ENCODE results near the gene AJM1.
"Not testable (repeated sequence)": the region's sequence is repeated elsewhere in the genome, so short reads cannot be mapped to it uniquely, and the experiment has no call there.

AJM1 gene
- 4.5 to 27.6 (median 18.4) reads per million in 4 experiments for total RNA-seq

DNA sequence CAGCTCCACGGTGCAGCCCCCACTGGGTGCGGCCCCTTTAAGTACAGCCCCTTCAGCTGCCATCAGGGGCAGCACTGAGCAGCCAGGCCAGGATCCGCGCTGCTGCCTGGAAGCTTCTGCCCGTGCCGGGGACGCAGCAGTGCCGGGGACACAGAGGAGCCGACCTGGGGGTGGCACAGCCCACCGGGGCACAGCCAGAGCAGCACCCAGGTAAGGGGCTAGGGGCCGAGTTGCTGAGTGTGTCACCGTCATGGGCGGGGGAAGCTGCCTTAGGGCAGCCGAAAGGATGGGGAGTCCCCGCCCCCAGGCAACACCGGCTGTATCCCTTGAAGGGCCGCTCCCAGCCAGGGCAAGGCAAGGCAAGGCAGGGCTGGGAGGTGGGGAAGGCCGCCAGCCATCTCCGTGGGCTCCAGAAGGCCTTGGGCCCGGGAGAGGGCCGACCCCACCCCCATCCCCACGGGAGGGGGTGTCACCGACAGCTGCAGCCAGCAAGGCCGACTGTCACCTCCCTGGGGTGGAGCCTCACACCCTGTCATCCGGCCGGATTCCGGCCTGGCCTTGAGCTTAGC lies at the start of gene AJM1:
Gene AJM1, plus strand, starts transcription at position 99 of the 569 bp plus-strand sequence. CDS start 1,937 bp downstream, outside the sequence.
- peak; percentile 63 for DNase-seq

DNA sequence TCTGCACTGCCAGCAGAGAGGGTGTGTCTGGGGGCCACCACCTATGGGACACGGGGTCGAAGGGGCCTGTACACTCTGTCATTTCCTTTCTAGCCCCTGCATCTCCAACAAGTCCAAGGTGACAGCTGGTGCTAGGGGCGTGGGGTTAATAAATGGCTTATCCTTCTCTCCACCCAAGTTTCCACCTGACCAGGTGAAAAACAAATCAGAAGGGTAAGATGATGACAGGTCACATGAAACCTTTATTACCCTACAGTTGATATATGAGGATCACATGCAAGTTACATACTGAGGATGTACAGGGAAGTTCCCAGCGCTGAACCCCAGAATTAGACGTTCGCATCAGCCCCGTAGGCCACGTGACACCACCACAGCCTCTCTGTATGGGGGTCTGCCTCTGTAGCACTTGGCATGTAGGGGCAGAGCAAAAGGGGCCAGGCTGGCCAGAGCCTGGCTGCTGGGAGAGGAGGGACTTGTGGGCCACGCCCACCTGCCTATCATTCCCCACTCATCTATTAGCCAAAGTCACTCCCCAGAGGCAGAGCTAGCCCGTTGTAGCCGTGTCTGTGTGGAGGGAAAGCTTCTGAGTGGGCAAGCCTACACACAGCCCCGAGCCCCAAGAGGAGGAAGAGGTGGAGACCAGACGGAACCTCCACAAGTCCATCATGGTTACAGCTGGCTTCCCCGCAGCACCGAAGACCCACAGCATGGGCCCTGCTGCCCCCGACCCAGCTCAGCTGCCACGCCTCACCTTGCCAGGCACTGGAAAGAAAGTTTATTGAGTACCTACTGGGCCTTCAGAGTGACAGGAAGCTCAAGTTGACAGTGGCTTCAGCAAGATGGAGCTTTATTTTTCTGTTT lies 49.0 kb upstream of the AJM1 start:
- no peak for DNase-seq

DNA sequence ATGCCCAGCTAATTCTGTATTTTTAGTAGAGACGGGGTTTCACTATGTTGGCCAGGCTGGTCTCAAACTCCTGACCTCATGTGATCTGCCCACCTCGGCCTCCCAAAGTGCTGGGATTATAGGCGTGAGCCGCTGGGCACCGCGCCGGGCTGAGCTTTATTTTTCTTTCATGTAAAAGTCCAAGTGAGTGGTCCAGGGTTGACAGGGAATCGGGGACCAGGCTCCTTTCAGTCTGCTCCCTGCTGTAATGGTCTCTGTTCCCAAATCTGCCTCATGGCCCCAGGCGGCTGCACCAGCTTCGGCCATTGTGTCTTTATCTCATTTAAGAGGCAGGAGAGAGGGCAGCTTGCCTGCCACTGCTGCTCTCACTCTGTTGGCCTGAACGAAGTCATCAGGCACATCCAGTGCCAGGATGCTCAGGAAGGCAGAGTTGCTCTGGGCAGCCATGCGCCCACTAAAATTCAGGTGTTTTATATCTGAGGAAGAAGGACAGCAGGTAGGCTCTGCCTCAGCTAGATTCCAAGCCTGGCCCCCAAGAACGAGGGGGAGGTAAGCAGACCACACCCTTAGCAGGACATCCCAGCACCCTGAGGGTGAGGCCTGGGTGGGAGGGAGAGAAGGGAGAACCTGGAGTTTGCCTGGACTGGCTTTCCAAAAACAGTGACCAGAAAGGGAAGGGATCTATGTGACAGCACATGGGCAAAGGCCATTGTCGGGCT lies 47.8 kb upstream of the AJM1 start:
- no peak for DNase-seq

DNA sequence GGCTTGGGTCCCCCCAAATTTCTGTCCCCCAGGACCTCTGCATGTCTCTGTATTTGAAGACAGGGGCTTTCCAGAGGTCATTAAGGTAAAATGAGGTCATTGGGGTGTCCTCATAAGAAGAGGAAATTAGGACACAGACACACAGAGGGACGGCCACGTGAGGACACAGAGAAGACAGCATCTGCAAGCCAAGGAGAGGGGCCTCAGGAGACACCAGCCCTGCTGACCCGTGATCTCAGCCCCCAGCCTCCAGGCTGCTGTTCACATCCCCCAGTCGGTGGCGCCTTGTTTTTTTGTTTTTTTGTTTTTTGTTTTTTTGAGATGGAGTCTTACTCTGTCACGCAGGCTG lies 47.3 kb upstream of the AJM1 start:
- DNase-seq, result no peak

DNA sequence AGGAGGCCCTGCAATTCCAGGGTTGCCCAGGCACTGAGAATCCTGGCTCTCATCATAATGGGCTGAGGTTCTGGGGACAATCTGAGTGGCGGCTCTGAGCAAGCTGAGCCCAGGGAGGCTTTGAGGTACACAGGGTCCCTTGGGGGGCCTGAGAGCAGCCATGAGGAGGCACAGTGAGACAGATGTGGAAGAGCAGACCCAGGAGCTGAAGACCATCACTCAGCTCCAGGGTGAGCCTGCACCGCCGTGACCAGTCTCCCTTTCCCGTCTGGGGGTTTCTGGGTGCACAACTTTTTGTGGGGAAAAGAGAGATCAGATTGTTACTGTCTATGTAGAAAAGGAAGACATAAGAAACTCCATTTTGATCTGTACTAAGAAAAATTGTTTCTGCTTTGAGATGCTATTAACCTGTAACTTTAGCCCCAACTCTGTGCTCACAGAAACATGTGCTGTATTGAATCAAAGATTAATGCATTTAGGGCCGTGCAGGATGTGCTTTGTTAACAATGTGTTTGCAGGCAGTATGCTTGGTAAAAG lies 46.0 kb upstream of the AJM1 start, which contains the start of gene CCDC183:
Gene CCDC183, plus strand, starts transcription at position 101 of the 537 bp plus-strand sequence. Its CDS starts 60 bp downstream, at position 161.
- DNase-seq, result no peak

DNA sequence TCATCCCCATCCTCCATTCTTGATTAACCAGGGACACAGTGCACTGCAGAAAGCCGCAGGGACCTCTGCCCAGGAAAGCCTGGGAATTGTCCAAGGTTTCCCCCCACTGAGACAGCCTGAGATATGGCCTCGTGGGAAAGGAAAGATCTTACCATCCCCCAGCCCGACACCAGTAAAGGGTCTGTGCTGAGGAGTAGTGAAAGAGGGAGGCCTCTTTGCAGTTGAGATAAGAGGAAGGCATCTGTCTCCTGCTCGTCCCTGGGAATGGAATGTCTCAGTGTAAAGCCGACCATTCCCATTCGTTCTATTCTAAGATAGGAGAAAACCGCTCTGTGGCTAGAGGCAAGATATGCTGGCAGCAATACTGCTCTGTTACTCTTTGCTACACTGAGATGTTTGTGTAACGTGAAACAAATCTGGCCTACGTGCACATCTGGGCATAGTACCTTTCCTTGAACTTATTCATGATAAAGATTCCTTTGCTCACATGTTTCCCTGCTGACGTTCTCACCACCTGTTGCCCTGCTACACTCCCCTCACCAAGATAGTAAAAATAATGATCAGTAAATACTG lies 45.4 kb upstream of the AJM1 start:
- DNase-seq, result not testable (repeated sequence)

DNA sequence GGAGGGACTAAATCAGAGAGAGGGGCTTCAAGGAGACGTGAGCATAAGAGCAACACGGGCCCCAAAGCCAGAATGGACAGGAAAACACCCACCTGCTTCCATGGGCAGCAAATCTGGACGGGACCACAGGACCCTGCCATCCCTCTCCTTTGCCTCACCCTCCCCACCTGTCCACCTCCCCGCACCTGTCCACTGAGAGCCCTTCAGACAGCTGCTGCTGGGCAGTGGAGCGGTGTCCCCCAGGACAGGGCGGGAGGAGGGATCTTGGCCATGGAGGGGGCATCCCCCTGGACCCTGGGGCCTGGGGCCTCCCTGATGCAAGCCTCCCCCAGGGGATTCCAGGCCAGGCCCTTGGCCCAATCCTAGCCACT lies 43.6 kb upstream of the AJM1 start:
- DNase-seq, result no peak

DNA sequence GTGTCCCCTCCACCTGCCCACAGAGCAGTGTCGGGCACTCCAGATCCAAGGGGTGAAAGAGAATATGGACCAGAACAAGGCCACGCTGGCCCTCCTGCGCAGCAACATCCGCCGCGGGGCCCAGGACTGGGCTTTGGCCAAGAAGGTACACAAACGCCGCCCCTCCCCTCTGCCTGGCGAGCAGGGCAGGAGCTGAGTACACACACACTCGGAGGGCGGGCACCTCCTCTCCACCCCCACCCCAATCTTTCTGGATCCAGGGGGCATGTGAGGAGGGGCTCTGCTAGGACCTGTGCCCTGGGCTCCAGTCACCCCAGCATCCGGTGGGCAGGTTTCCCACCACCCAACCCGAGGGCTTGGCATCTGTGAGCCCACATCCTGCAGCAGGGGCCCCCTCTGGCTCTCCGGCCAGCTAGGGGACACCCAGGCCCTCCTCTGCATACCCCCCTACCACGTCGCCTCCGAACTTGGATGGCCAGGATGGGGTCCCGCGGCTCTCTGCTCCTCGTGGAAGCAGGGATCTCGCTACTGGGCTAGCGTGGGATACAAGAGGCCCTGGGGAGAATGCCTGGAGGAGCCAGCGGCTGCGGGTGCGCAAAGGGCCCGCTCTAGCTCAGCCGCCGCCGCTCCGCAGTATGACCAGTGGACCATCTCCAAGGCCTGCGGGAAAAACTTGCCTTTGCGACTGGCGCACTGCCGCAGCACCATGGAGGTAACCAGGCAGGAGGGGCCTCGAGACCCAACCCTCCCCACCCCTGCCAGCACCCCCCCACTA lies 43.0 kb upstream of the AJM1 start:
- DNase-seq, result no peak

DNA sequence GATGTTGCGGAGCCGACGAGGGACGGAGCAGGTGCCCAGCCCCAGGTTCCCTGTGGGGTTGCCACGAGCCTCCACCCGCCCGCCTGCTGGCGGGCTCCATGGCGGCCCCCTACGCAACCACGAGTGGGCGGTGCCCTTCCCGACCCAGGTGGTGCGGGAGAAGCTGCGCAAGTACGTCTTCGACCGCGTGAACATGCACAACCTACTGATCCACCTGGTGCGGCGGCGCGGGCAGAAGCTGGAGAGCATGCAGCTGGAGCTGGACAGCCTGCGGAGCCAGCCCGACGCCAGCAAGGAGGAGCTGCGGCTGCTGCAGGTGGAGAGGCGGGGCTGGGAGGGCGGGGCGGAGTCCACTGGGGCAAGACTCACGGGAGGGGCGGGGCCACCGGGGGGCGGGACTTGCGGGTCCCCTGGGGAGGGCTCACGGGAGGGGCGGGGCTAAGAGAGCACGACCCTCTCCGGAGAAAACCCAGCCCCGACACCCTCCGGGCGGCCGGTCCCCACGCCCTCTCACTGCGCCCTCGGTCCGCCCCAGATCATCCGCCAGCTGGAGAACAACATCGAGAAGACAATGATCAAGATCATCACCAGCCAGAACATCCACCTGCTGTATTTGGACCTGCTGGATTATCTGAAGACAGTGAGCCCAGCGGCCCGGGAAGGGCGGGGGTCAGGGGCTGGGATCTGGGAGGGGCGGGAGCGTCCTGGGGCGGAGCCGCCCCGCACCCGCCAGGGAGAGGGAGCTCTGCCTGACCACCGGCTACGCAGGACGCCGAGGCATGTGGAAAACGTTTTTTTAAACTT lies 42.2 kb upstream of the AJM1 start:
- DNase-seq, result peak; percentile 94

DNA sequence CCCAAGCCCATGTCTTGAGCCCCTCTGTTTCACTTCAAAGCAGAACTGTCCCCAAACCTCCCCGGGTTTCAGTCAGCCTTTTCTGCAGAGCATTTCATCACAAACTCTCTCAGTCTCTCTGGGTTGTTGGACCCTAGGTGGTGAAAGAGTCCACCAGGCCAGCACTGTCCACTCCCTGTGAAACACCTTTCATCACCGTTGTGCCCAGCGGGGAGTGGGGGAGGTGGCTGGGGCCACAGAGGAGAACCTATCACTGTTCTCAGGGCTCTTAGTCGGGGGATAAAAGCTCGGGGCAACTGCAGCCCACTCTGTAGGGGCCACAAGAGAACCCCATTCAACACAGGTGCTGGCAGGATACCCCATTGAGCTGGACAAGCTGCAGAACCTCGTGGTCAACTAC lies 40.0 kb upstream of the AJM1 start:
- DNase-seq, result no peak

DNA sequence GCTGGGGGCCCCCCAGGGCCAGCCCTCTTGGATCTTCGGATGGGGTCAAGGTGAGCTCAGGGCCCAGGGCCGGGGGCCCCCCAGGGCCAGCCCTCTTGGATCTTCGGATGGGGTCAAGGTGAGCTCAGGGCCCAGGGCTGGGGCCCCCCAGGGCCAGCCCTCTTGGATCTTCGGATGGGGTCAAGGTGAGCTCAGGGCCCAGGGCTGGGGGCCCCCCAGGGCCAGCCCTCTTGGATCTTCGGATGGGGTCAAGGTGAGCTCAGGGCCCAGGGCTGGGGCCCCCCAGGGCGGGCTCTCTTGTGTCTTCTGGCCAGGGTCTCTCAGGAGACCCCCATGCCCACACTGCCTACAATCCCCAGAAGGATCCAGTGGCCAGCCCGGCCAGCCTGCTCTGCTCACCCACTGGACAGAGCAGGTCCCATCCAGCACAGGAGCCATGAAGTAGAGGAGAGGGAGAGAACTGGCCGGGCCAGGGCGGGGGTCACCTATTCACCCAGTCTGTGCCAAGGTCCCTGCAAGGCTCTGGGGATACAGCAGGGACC lies 39.2 kb upstream of the AJM1 start:
- not testable (repeated sequence) for DNase-seq

DNA sequence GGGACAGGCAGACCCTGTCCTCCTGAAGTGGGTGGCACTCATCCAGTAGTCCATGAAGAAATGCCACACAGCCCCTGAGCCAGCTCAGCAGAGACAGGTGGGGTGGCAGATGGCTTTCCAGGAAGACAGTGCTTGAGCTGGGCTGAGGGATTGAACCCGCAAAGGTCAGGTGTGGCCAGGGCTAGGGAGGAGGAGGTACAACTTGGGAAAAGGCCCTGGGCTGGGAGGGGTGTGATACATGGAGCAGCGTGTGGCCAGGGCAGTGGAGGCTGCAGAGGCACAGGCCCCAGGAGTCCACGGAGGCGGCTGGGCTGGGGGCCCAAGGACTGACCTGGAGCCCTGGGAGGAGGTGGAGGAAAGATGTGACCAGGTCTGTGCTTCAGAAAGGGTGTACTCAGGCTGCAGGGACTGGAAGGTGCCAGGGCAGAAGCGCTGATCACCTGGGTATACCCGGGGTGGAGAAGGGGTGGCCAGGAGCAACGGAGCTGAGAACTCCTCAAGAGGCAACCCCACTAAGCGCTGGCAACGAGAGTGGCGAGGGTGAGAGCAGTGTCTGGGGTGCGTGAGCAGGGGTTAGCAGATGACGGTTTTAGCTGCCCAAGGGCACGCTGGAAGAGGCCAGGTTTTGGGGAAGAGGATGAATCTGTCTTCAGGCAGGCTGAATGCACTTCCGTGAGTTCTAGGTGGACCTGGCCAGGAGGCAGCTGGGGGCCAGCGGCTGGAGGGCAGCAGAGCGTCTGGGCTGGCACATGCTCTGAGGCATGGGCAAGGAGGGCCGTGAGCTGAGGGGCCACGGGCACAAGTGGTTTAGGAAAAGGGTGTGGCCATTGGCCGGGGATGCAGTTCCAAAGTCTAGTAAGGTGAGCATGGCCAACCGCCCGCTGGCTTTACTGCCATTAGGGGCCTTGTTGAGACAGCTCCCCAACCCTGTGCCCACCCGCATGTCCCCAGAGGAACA lies 38.4 kb upstream of the AJM1 start:
- no peak for DNase-seq

DNA sequence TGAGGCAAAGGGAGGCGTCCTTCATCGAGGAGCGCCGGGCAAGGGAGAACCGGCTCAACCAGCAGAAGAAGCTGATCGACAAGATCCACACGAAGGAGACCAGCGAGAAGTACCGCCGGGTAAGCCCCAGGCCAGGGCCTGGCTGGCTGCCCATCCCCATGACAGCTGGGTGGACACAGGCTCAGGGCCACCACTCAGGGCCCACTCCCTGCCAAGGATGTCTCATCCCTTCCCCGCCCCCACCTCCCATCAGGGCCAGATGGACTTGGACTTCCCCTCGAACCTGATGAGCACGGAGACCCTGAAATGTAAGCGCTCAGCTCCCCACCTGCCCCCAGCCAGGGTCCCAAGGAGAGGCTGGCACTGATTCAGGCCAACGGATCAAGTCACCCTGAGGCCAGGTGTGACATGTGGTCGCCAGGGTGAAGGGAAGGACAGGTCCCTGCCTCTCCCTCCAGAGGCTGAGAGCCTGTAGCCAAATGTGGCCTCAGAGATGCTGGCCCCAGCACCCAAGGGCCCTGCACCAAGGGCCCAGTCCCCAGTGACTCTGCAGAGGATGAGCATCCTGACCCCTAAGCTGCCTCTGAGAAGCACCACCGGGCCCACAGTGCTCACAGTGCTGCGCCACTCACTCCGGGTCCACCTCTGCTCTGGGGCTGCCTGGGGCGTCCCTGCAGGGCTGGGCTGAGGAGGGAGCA lies 37.6 kb upstream of the AJM1 start:
- no peak for DNase-seq

DNA sequence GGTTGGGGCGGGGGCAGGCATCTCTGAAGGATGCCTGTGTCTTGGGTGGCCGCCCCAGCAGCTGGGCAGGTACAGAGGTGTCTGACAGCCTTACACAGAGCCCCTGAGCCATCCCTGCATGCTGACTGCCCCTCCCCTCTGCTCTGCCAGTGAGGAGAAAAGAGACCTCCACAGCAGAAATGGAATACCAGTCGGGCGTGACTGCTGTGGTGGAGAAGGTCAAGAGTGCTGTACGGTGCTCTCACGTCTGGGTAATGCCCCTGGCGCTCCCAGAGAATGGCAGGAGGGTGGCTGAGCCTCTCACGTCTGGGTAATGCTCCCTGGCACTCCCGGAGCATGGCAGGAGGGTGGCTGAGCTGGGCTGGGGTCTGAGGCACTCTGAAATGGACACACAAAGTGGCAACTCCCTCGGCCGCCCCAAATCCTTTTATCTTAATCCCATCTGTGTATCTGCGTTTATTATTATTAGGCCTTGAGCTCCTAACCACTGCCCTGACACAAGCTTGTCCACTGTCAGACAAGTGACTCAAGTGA lies 37.0 kb upstream of the AJM1 start:
- no peak for DNase-seq

DNA sequence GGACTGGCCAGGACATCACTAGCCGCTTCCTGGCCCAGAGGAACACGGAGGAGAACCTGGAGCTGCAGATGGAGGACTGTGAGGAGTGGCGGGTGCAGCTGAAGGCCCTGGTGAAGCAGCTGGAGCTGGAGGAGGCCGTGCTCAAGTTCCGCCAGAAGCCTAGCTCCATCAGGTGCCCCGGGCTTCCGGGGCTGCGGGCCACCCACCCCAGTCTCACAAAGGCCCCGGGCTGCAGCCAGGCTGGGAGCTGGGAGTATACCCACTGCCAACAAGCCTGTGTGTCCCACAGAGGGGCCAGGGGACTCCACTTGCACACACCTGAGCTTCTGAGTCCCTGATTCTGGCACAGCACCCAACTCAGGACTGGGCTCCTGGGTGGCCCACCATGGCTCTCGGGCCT lies 36.2 kb upstream of the AJM1 start:
- DNase-seq, result no peak

DNA sequence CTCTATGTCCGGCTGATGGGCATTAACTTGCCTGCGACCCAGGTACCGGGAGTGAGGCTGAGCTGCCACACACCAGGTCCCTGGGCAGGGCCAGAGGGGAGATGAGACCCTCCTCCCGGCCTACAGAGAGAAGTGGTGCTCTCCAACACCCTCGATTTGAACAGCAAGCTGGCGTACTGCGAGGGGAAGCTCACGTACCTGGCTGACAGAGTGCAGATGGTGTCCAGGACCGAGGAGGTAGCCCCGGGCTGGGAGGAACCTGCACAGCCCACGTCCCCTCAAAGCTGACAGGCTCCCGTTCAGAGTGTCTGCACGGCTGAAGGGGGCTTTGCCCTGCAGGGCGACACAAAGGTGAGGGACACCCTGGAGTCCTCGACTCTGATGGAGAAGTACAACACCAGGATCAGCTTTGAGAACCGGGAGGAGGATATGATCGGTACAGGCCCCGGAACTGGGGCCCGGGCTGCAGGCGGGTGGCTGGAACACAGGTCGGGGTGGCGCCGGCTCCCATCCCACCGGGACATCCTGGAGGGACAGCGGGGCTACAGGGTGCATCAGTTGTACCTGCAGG lies 35.6 kb upstream of the AJM1 start:
- DNase-seq, result no peak

DNA sequence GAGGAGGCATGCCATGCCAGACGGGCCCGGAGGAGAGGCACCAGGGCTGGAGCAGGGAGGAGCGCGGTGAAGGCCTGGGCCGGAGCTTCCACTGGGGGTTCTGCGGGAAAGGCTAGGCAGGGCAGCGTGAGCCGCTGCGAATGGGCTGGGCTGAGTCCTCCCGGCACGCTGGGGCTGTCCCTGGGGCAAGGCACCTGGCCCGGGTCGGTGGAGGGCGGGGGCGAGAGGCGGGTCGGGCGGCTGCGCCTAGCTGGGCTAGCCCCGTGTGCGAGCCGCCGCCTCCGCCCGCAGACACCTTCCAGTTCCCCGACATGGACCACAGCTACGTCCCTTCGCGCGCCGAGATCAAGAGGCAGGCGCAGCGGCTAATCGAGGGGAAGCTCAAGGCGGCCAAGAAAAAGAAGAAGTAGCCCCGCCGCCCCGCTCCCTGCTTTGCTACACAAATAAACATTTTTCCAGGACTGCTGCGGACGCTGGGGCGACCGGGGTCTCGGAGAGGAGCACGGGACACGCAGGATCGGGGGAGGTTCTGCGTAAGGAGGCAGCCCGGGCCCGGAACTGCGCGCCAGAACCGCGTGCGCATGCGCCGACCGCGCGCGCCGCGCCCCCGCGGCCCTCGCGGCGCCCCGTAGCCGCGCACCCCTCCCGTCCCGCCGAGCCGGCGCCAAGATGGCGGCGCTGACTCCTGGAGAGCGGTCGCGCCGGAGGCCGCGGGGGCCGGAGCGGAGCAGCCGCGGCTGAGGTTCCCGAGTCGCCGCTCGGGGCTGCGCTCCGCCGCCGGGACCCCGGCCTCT lies 34.8 kb upstream of the AJM1 start, which contains the start of gene RABL6:
Gene RABL6, plus strand, starts transcription at position 668 of the 794 bp plus-strand sequence. CDS start 249 bp downstream, outside the sequence.
- DNase-seq, result peak; percentile 66
